ENCODE measurements around the gene HSD17B11.
"Not testable (repeated sequence)": the region's sequence is repeated elsewhere in the genome, so short reads cannot be mapped to it uniquely, and the experiment has no call there.

- TF ChIP-seq CTCF (IDR thresholded peaks at IDR 0.05; ENCODE audit: poor library complexity); EZH2phosphoT487 (IDR thresholded peaks at IDR 0.05; ENCODE audit: low read depth, severe bottlenecking, unreplicated experiment): not testable (repeated sequence)
Observed at GRCh38 chr4:87294911-87295310, 96.1 kb downstream of the HSD17B11 start.

Data from hepatocyte (in vitro differentiated cells).